ENCODE measurements around the gene CLDND1.

DNA sequence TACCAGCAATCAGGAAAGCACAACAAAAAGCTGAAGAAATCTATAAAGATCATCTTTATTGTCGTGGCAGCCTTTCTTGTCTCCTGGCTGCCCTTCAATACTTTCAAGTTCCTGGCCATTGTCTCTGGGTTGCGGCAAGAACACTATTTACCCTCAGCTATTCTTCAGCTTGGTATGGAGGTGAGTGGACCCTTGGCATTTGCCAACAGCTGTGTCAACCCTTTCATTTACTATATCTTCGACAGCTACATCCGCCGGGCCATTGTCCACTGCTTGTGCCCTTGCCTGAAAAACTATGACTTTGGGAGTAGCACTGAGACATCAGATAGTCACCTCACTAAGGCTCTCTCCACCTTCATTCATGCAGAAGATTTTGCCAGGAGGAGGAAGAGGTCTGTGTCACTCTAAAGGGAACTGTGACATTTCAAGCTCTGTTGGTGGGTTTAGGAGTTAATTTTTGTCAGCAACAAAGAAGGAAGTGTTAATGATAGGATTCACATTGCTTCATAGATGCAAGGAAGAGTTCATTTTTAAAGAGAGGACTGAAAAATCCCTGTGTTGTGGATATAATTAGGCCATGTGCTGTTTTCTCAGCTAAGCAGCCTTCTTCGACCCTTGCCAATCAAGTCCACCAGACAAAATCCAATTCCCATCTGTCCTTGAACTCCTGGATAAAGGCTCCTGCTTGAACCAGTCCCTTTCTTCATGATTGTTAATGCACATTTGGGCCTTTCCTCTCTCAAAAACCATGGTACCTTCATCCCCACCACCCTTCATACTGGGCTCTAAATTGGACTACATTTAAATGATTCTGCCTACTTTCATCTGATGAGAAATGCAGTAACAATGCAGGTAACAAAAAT is 10.2 kb upstream of the CLDND1 start:
- TF ChIP-seq SRF (IDR thresholded peaks at IDR 0.05; ENCODE audit: low read depth): no peak
- TF ChIP-seq, protein P1, sequence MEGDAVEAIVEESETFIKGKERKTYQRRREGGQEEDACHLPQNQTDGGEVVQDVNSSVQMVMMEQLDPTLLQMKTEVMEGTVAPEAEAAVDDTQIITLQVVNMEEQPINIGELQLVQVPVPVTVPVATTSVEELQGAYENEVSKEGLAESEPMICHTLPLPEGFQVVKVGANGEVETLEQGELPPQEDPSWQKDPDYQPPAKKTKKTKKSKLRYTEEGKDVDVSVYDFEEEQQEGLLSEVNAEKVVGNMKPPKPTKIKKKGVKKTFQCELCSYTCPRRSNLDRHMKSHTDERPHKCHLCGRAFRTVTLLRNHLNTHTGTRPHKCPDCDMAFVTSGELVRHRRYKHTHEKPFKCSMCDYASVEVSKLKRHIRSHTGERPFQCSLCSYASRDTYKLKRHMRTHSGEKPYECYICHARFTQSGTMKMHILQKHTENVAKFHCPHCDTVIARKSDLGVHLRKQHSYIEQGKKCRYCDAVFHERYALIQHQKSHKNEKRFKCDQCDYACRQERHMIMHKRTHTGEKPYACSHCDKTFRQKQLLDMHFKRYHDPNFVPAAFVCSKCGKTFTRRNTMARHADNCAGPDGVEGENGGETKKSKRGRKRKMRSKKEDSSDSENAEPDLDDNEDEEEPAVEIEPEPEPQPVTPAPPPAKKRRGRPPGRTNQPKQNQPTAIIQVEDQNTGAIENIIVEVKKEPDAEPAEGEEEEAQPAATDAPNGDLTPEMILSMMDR (IDR thresholded peaks at IDR 0.05 in 2 of 3, conservative IDR thresholded peaks at IDR 0.05 in 1 of 3; ENCODE audit: borderline replicate concordance in 1 of 3, insufficient read depth in 1 of 3, low read depth in 2 of 3, low read length in 2 of 3): no peak
- no peak for TF ChIP-seq POLR2A (IDR thresholded peaks at IDR 0.05; ENCODE audit: borderline replicate concordance, extremely low read depth, insufficient read depth, insufficient read length)
